ENCODE results near the gene FAM222B.
A peak's percentile ranks its signal among the peaks of the same experiment; 100 is the strongest.

Gene FAM222B

DNA sequence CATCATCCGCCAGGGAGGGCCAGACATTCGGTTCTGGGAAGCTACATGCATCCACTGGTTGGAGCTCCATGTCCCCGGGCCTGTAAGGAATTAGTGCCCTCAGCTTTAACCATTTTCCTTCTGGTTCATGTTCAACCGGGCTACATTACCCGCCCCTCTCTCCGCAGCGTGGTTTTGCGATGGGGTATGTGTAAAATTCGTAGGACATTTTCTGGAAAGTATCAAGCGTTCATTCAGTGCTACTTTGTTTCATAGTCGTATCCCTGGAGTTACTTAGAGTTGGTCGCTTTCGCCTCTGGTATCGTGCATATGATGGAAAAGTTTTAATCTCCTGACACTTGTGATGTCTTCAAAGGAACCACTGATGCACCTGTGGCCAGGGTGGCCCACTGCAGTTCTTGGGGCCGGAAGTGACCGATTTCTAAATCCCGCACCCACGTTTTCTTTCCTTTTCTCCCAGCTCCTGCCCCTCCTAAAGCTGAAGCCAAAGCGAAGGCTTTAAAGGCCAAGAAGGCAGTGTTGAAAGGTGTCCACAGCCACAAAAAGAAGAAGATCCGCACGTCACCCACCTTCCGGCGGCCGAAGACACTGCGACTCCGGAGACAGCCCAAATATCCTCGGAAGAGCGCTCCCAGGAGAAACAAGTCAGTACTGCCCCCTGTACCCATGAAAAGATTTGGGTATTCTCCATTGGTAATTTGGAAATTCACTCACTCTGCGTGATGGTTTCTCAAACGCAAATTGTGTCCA is 122.2 kb downstream of the FAM222B start:
- TF ChIP-seq, protein P1, sequence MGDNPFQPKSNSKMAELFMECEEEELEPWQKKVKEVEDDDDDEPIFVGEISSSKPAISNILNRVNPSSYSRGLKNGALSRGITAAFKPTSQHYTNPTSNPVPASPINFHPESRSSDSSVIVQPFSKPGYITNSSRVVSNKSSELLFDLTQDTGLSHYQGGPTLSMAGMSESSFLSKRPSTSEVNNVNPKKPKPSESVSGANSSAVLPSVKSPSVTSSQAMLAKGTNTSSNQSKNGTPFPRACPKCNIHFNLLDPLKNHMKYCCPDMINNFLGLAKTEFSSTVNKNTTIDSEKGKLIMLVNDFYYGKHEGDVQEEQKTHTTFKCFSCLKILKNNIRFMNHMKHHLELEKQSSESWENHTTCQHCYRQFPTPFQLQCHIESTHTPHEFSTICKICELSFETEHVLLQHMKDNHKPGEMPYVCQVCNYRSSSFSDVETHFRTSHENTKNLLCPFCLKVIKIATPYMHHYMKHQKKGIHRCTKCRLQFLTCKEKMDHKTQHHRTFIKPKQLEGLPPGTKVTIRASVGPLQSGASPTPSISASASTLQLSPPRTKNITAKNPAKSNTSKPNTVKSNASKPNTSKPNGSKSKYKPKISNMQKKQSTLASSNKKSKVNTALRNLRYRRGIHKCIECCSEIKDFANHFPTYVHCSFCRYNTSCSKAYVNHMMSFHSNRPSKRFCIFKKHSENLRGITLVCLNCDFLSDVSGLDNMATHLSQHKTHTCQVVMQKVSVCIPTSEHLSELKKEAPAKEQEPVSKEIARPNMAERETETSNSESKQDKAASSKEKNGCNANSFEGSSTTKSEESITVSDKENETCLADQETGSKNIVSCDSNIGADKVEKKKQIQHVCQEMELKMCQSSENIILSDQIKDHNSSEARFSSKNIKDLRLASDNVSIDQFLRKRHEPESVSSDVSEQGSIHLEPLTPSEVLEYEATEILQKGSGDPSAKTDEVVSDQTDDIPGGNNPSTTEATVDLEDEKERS (tag by site-specific recombination; IDR thresholded peaks at IDR 0.05), result no peak
- TF ChIP-seq ZNF23 (tag by site-specific recombination; IDR thresholded peaks at IDR 0.05; ENCODE audit: borderline replicate concordance) (peak; percentile 19; the same call in 1 of the 2 replicates), ZBTB21 (tag by site-specific recombination; IDR thresholded peaks at IDR 0.05) (no peak), ZEB2 (tag by site-specific recombination; IDR thresholded peaks at IDR 0.05) (no peak), ZNF341 (tag by site-specific recombination; IDR thresholded peaks at IDR 0.05; ENCODE audit: low read depth) (0 out of 2 replicates have a peak, but pooled peaks have one; percentile 2), OVOL3 (tag by site-specific recombination; IDR thresholded peaks at IDR 0.05) (0 out of 2 replicates have a peak, but pooled peaks have one; percentile 8), ZNF623 (tag by site-specific recombination; IDR thresholded peaks at IDR 0.05) (peak; percentile 20; the same call in 1 of the 2 replicates), SCRT2 (tag by site-specific recombination; IDR thresholded peaks at IDR 0.05) (0 out of 2 replicates have a peak, but pooled peaks have one; percentile 38), ZFP69B (tag by site-specific recombination; IDR thresholded peaks at IDR 0.05) (no peak), CTCF (tag by site-specific recombination; IDR thresholded peaks at IDR 0.05) (peak; percentile 28; the same call in 1 of the 2 replicates), ZNF660 (tag by site-specific recombination; IDR thresholded peaks at IDR 0.05) (0 out of 2 replicates have a peak, but pooled peaks have one; percentile 8), ZNF514 (tag by site-specific recombination; IDR thresholded peaks at IDR 0.05) (no peak), ZNF843 (tag by site-specific recombination; IDR thresholded peaks at IDR 0.05) (0 out of 2 replicates have a peak, but pooled peaks have one; percentile 11), SP2 (tag by site-specific recombination; IDR thresholded peaks at IDR 0.05) (no peak), ZNF138 (tag by site-specific recombination; IDR thresholded peaks at IDR 0.05; ENCODE audit: borderline replicate concordance) (0 out of 2 replicates have a peak, but pooled peaks have one; percentile 1)
- TF ChIP-seq, protein P2, sequence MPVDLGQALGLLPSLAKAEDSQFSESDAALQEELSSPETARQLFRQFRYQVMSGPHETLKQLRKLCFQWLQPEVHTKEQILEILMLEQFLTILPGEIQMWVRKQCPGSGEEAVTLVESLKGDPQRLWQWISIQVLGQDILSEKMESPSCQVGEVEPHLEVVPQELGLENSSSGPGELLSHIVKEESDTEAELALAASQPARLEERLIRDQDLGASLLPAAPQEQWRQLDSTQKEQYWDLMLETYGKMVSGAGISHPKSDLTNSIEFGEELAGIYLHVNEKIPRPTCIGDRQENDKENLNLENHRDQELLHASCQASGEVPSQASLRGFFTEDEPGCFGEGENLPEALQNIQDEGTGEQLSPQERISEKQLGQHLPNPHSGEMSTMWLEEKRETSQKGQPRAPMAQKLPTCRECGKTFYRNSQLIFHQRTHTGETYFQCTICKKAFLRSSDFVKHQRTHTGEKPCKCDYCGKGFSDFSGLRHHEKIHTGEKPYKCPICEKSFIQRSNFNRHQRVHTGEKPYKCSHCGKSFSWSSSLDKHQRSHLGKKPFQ (tag by site-specific recombination; IDR thresholded peaks at IDR 0.05), result 0 out of 2 replicates have a peak, but pooled peaks have one; percentile 4
- ChIA-PET CTCF (interaction anchor here (0.6 to 13.6 kb wide), 7 partner anchors 26 to 396 kb away, joined by 3 to 445 read pairs (median 3); partner anchors contain the start of genes BLTP2 and TRAF4), POLR2A (interaction anchor here (0.6 to 4.3 kb wide), 29 partner anchors 8 to 872 kb away, joined by 3 to 190 read pairs (median 5); partner anchors contain the start of genes ANKRD13B, BLTP2, FAM222B and FLOT2)
- peak overlapping the region; percentile 90 for H3K27ac ChIP-seq (ENCODE audit: extremely low read depth, low read depth, low read length)
- no peaks in the 10 kb centered on the region for H3K9me3 ChIP-seq (ENCODE audit: control insufficient read depth, insufficient read depth, low read depth, low read length)
- H3K4me3 ChIP-seq (ENCODE audit: low read depth, low read length), result peak overlapping the region; percentile 92
- peaks cover 26 to 66% of the 10 kb centered on the region in 2 experiments for H3K36me3 ChIP-seq (ENCODE audit: control insufficient read depth in 2 of 2, insufficient read depth in 1 of 2, low read length in 2 of 2)
- peaks cover 21% of the 10 kb centered on the region for H3K4me1 ChIP-seq (ENCODE audit: control insufficient read depth, insufficient read depth, low read length)

- Histone ChIP-seq H3K4me3 (ENCODE audit: low read depth, low read length) (peak overlapping the region; percentile 92), H3K36me3 (ENCODE audit: control insufficient read depth in 2 of 2, insufficient read depth in 1 of 2, low read length in 2 of 2) (peaks cover 29 to 67% of the 10 kb centered on the region in 2 experiments), H3K4me1 (ENCODE audit: control insufficient read depth, insufficient read depth, low read length) (peaks cover 21% of the 10 kb centered on the region), H3K27ac (ENCODE audit: extremely low read depth, low read depth, low read length) (peak overlapping the region; percentile 90), H3K9me3 (ENCODE audit: control insufficient read depth, insufficient read depth, low read depth, low read length) (no peaks in the 10 kb centered on the region)
- ChIA-PET POLR2A (interaction anchor here (0.6 to 4.3 kb wide), 45 partner anchors 9 to 874 kb away, joined by 3 to 190 read pairs (median 4); partner anchors contain the start of genes ANKRD13B, BLTP2, FAM222B and FLOT2), CTCF (interaction anchor here (0.6 to 13.6 kb wide), 8 partner anchors 9 to 782 kb away, joined by 3 to 445 read pairs (median 3); partner anchors contain the start of gene TRAF4)
- TF ChIP-seq ZNF624 (tag by site-specific recombination; IDR thresholded peaks at IDR 0.05), result 0 out of 2 replicates have a peak, but pooled peaks have one; percentile 30
- TF ChIP-seq KLF8 (tag by site-specific recombination; IDR thresholded peaks at IDR 0.05), result peak; percentile 37; the same call in 1 of the 2 replicates
- no peak for TF ChIP-seq MZF1 (tag by site-specific recombination; IDR thresholded peaks at IDR 0.05; ENCODE audit: borderline replicate concordance)
- TF ChIP-seq, protein P3, sequence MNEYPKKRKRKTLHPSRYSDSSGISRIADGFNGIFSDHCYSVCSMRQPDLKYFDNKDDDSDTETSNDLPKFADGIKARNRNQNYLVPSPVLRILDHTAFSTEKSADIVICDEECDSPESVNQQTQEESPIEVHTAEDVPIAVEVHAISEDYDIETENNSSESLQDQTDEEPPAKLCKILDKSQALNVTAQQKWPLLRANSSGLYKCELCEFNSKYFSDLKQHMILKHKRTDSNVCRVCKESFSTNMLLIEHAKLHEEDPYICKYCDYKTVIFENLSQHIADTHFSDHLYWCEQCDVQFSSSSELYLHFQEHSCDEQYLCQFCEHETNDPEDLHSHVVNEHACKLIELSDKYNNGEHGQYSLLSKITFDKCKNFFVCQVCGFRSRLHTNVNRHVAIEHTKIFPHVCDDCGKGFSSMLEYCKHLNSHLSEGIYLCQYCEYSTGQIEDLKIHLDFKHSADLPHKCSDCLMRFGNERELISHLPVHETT (tag by site-specific recombination; IDR thresholded peaks at IDR 0.05), result peak; percentile 15; the same call in 1 of the 2 replicates
- TF ChIP-seq KLF9 (tag by site-specific recombination; IDR thresholded peaks at IDR 0.05; ENCODE audit: low read depth), result 0 out of 2 replicates have a peak, but pooled peaks have one; percentile 15
- TF ChIP-seq ZNF660 (tag by site-specific recombination; IDR thresholded peaks at IDR 0.05), result 0 out of 2 replicates have a peak, but pooled peaks have one; percentile 23
- no peak for TF ChIP-seq ZNF211 (tag by site-specific recombination; IDR thresholded peaks at IDR 0.05; ENCODE audit: low read depth)
- peak; percentile 71 for TF ChIP-seq GFI1B (tag by site-specific recombination; IDR thresholded peaks at IDR 0.05)
- TF ChIP-seq ZNF600 (tag by site-specific recombination; IDR thresholded peaks at IDR 0.05), result 0 out of 2 replicates have a peak, but pooled peaks have one; percentile 79
- peak; percentile 30; the same call in 1 of the 2 replicates for TF ChIP-seq SP7 (tag by site-specific recombination; IDR thresholded peaks at IDR 0.05)
Observed at GRCh38 chr17:28719021-28719433, 123.6 kb downstream of the FAM222B start.

All from HEK293 (cell line).